ENCODE results near the gene GPATCH11. TPM values are rescaled to one million over a fixed set of nuclear protein-coding genes. Genes with fewer than 3 reads are reported as not detected.
A peak's percentile ranks its signal among the peaks of the same experiment; 100 is the strongest.

GPATCH11 gene
- total and polyA plus RNA-seq, 8 donors = 0.45 to 7.9 (median 4.8) TPM

GRCh38 chr2:37143974-37144373 lies 59.7 kb downstream of the GPATCH11 start:
- Histone ChIP-seq H3K36me3 (peaks cover 50 to 100% (median 96%) of the 10 kb centered on the region in 4 donors), H3K4me1 (no peaks in the 10 kb centered on the region), H3K27me3 (no peaks in the 10 kb centered on the region), H3K4me3 (no peak overlapping the region), H3K27ac (no peak overlapping the region), H3K9me3 (no peaks in the 10 kb centered on the region)
- WGBS, 5 donors = 83 to 98% (median 95%) methylated on average over 1 of the region's 1 CpG
- TF ChIP-seq POLR2A (IDR thresholded peaks at IDR 0.05) (no peak), POLR2AphosphoS5 (IDR thresholded peaks at IDR 0.05) (no peak), EP300 (IDR thresholded peaks at IDR 0.05) (no peak), CTCF (IDR thresholded peaks at IDR 0.05) (no peak)
- intact Hi-C loops (cut with DNase I; ENCODE audit: low total_unique reads) = no loop called here
- DNase-seq = no peak

- Histone ChIP-seq H3K4me1 (peaks cover 0 to 17% (median 8%) of the 10 kb centered on the region in 4 donors), H3K9me3 (no peaks in the 10 kb centered on the region), H3K36me3 (peaks cover 33 to 81% (median 75%) of the 10 kb centered on the region in 4 donors), H3K27me3 (no peaks in the 10 kb centered on the region), H3K4me3 (no peak overlapping the region), H3K27ac (no peak overlapping the region)
- 93 to 99% (median 97%) methylated on average over 2 of the region's 2 CpGs for WGBS, 5 donors
- TF ChIP-seq CTCF (IDR thresholded peaks at IDR 0.05) (no peak), EP300 (IDR thresholded peaks at IDR 0.05) (no peak), POLR2AphosphoS5 (IDR thresholded peaks at IDR 0.05) (no peak), POLR2A (IDR thresholded peaks at IDR 0.05) (no peak)
- intact Hi-C loops (cut with DNase I; ENCODE audit: low total_unique reads) = no loop called here
- DNase-seq = no peak
Observed at GRCh38 chr2:37146062-37146461, 61.7 kb downstream of the GPATCH11 start.

GRCh38 chr2:37148325-37148724 lies 64.0 kb downstream of the GPATCH11 start:
- no peak overlapping the region for H3K4me3 ChIP-seq
- H3K36me3 ChIP-seq = peaks cover 29 to 69% (median 53%) of the 10 kb centered on the region in 4 donors
- H3K27me3 ChIP-seq = no peaks in the 10 kb centered on the region
- peak in 1 of 2 donors; percentile 21 for DNase-seq
- intact Hi-C loops (cut with DNase I; ENCODE audit: low total_unique reads) = no loop called here
- H3K27ac ChIP-seq = no peak overlapping the region
- 84 to 97% (median 95%) methylated on average over 7 of the region's 7 CpGs for WGBS, 5 donors
- TF ChIP-seq POLR2A (IDR thresholded peaks at IDR 0.05) (no peak), POLR2AphosphoS5 (IDR thresholded peaks at IDR 0.05) (no peak), EP300 (IDR thresholded peaks at IDR 0.05) (no peak), CTCF (IDR thresholded peaks at IDR 0.05) (no peak)
- H3K9me3 ChIP-seq = no peaks in the 10 kb centered on the region
- peaks cover 0 to 27% (median 12%) of the 10 kb centered on the region in 4 donors for H3K4me1 ChIP-seq

Other genes with a start within 250 kb of the GPATCH11 start
- 10 to 100 TPM in 4 of 5 donors, 1 to 10 TPM in 1; 5.8 to 34.9 (median 20.1) TPM for gene STRN, start 118.0 kb upstream of the GPATCH11 start, total RNA-seq
- gene STRN, start 118.0 kb upstream of the GPATCH11 start, polyA plus RNA-seq = 1 to 10 TPM; 3.5 to 5.7 (median 3.7) TPM
- gene HEATR5B, start 146 bp upstream of the GPATCH11 start, total RNA-seq = 10 to 100 TPM; 24.8 to 95.1 (median 53.1) TPM
- gene HEATR5B, start 146 bp upstream of the GPATCH11 start, polyA plus RNA-seq = 1 to 10 TPM; 3.2 to 6.1 (median 4.3) TPM
- 10 to 100 TPM in 4 of 5 donors, 1 to 10 TPM in 1; 7.5 to 55.3 (median 40.2) TPM for gene EIF2AK2, start 72.5 kb downstream of the GPATCH11 start, total RNA-seq
- 1 to 10 TPM; 4.7 to 7.3 (median 5.2) TPM for gene EIF2AK2, start 72.5 kb downstream of the GPATCH11 start, polyA plus RNA-seq
- gene SULT6B1, start 104.2 kb downstream of the GPATCH11 start, total RNA-seq = not detected
- not detected for gene SULT6B1, start 104.2 kb downstream of the GPATCH11 start, polyA plus RNA-seq
- gene CEBPZOS, start 112.0 kb downstream of the GPATCH11 start, total RNA-seq = 10 to 100 TPM in 3 of 5 donors, 1 to 10 TPM in 2; 2.9 to 37.9 (median 11.2) TPM
- gene CEBPZOS, start 112.0 kb downstream of the GPATCH11 start, polyA plus RNA-seq = 10 to 100 TPM; 42.2 to 52.5 (median 45.7) TPM
- gene CEBPZ, start 147.1 kb downstream of the GPATCH11 start, total RNA-seq = 10 to 100 TPM; 18.7 to 58.2 (median 43.4) TPM
- 10 to 100 TPM; 40.3 to 59.4 (median 54.2) TPM for gene CEBPZ, start 147.1 kb downstream of the GPATCH11 start, polyA plus RNA-seq
- 10 to 100 TPM; 19.6 to 79.9 (median 26.4) TPM for gene NDUFAF7, start 147.1 kb downstream of the GPATCH11 start, total RNA-seq
- 10 to 100 TPM in 1 of 3 donors, 1 to 10 TPM in 2; 7.3 to 11.1 (median 8.9) TPM for gene NDUFAF7, start 147.1 kb downstream of the GPATCH11 start, polyA plus RNA-seq
- gene PRKD3, start 240.3 kb downstream of the GPATCH11 start, total RNA-seq = 10 to 100 TPM in 4 of 5 donors, 1 to 10 TPM in 1; 7.0 to 86.5 (median 15.2) TPM
- gene PRKD3, start 240.3 kb downstream of the GPATCH11 start, polyA plus RNA-seq = 10 to 100 TPM in 1 of 3 donors, 1 to 10 TPM in 2; 4.2 to 14.7 (median 9.5) TPM

All from stomach (tissue), 9 donors.